Measurements from ENCODE around the gene MPP7.

GRCh38 chr10:28300027-28300426 lies 2.8 kb downstream of the MPP7 start:
- no peak for TF ChIP-seq CTCF (IDR thresholded peaks at IDR 0.05)
- no peak for TF ChIP-seq EP300 (IDR thresholded peaks at IDR 0.05)
- TF ChIP-seq POLR2AphosphoS5 (IDR thresholded peaks at IDR 0.05) = no peak
